Erythroblast (primary cell): ENCODE data around the gene ATF7IP2.
"Not testable (repeated sequence)": the region's sequence is repeated elsewhere in the genome, so short reads cannot be mapped to it uniquely, and the experiment has no call there.

ENCODE experiments used
- DNase-seq, 2 experiments: peaks; one replicate each; lab custom pipeline; 2025; lab: John Stamatoyannopoulos, UW
- GATA1 ChIP-seq: IDR thresholded peaks from 2 replicates; pipeline ENCODE4 v1.6.1; 2011; ENCODE audit warnings: low read depth, mild to moderate bottlenecking, control low read depth, low read length, moderate library complexity
- POLR2A ChIP-seq: IDR thresholded peaks from 2 replicates; pipeline ENCODE4 v1.6.1; 2011; ENCODE audit warnings: mild to moderate bottlenecking, low read length

The ATF7IP2 gene

DNA sequence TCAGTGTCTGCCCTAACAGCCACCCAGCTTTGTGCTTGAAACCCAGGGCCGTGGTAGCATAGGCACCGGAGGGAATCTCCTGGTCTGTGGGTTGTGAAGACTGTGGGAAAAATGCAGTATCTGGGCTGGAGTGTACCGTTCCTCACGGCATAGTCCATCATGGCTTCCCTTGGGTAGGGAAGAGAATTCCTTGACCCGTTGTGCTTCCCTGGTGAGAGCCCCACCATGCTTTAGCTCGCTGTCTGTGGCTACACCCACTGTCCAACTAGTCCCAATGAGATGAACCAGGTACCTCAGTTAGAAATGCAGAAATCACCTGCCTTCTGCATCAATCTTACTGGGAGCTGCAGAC, 67.3 kb downstream of the ATF7IP2 start:
- TF ChIP-seq GATA1 (no peak), POLR2A (no peak)
- DNase-seq: no peak

DNA sequence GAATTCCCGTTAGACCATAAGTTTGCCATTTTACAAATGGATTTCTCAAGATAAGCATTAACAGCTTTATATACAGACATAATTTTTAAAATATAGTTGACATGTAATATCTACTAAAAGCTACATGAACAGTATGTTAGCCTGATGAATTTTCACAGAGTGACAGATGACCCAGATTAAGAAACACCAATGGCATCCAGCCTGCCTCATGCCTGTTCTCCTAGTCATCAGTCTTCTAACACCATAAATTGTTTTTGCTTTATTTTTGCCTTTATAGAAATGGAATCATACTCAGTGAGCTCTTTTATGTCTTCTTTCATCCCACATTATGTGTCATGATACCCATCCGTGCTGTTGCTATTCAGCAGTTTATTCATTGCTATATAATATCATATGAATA, 80.0 kb downstream of the ATF7IP2 start:
- DNase-seq: no peak

DNA sequence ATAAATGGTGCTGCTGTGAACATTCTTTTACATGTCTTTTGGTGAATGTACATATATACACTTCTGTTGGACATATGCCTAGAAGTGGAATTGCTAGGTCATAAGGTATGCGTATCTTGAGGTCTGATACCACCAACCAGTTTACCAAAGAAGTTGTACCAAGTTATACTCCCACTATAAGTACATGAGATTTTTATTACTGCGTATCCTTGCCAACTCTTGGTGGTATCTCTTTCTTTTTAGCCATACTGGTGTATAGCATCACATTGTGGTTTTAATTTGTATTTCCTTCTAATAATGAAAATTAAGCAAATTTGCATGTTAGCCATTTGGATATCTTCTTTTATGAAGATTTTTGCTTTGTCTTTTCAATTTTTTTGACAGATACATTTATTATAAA, 80.5 kb downstream of the ATF7IP2 start:
- no peak for DNase-seq
- TF ChIP-seq GATA1 (no peak), POLR2A (no peak)

More for the DNA sequence above, 80.0 kb downstream of the ATF7IP2 start:
- TF ChIP-seq GATA1 (no peak), POLR2A (no peak)

DNA sequence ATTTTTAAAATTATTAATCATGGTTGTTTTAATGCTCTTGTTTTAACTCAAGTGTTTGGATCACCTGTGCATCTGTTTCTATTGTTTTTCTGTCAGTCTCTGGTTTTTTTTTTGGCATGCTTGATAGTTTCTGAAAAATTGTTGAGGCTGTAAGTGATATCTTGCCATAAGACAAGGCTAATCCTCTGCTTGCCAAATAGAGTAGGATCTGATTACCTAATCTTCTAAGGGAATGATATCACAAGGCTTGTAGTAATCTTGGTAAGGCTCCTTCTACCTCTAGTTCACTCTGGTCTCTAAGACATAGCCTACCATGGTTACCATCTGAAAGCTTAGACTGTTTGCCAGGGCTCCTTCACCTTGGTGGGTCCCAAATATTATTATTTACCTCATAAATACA, 81.0 kb downstream of the ATF7IP2 start:
- no peak for DNase-seq
- TF ChIP-seq POLR2A (no peak), GATA1 (no peak)

DNA sequence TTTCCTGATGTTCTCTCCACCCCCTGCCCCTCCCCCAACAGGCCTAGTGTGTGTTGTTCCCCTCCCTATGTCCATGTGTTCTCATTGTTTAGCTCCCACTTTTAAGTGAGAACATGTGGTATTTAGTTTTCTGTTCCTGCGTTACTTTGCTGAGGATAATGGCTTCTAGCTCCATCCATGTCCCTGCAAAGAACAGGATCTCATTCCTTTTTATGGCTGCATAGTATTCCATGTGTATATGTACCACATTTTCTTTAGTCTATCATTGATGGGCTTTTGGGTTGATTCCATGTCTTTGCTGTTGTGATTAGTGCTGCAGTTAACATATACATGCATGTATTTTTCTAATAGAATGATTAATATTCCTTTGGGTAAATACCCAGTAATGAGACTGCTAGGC, 90.8 kb downstream of the ATF7IP2 start:
- DNase-seq: not testable (repeated sequence)

DNA sequence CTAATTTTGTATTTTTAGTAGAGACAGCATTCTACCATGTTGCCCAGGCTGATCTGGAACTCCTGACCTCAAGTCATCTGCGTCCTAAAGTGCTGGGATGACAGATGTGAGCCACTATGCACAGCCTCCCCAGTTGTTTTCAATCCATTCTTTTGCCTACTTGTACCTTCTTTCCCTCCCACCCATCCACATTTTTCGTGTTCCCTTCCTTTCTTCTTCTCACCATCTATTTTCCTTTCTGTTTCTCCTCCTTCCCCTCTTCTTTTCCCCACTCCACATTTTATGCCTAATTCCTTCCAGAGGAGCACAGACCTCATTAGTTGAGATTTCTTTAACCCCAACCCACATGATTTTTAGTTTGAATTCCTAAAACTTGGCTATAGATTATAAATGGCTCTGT, 94.3 kb downstream of the ATF7IP2 start:
- DNase-seq: no peak
- no peak for TF ChIP-seq POLR2A
- no peak for TF ChIP-seq GATA1

DNA sequence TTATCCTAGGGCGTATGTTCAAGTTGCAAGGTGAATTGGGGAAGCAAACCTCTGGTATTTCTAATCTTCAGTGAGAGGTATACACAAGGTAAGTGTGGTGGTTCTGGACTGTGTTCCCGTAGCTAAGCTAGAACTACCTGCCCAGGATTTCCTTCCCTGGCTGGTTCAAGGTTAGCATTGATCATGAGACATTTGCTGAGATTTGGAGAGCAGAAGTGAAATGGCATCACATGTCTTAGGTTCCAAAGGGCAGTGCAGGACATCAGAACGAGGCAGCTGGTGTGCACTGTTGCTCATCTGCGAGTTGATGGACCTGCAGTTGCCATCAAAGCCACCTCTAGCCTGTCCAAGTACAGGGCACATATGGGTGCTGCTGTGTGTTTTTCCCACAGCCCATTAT, 99.3 kb downstream of the ATF7IP2 start:
- TF ChIP-seq GATA1 (no peak), POLR2A (no peak)
- DNase-seq: no peak

DNA sequence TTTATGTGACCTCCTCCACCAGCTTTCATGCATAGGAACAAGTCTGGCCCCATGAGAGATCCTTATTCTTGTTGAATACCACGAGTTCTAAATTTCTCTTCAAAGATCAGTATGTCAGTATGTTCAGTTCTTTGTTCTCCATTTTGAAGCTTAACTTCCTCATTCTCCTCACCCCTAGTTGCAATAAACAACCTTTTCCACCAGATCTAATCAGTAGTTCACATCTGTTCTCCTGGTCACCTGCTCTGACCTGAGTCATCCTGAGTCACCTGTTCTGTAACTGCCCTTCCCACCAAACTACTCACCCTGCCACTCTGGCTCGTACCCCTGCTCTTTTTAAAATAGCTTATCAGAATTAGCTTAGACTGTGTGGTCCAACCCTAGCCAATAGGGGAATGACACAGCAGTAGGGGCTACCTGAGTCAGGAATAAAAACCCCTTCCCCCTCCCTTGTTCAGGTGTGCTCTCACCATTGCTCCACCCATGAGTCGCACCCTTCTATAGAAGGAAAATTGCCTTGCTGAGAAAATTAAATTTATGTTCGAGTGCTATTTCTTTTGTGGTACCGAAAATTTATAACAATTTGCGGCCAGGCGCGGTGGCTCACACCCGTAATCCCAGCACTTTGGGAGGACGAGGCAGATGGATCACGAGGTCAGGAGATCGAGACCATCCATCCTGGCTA, 100.0 kb downstream of the ATF7IP2 start:
- DNase-seq: no peak
- no peak for TF ChIP-seq POLR2A
- TF ChIP-seq GATA1: no peak

DNA sequence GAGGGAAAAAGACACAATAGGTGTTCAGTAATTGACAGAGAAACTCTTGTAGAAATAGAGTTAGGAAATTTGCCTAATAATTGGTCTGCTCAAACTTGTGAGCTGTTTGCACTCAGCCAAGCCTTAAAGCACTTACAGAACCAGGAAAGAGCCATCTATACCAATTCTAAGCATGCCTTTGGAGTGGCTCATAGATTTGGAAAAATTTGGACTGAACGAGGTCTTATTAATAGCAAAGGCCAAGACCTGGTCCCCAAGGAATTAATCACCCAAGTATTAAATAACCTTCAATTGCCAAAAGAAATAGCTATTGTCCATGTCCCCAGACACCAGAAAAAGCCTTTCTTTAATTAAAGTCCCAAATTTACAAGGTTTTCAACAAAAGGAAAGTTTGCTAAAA, 104.3 kb downstream of the ATF7IP2 start:
- DNase-seq: no peak
- TF ChIP-seq GATA1 (no peak), POLR2A (no peak)

DNA sequence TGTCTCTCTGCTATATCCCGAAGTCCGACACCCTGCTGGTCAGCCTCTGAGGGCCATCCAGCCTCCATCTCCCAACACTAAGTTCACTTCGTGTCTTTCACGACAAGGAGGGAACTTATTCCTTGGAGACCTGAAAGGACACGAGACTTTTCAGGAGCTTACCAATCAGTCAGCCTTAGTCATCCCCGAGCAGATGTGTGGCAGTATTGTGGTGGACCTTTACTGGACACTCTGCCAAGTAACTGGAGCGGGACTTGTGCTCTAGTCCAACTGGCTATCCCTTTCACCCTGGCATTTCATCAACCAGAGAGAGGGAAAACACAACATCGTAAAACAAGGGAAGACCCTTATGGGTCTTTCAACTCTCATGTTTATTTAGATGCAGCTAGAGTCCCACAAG, 107.4 kb downstream of the ATF7IP2 start:
- DNase-seq: no peak
- TF ChIP-seq POLR2A (no peak), GATA1 (no peak)

DNA sequence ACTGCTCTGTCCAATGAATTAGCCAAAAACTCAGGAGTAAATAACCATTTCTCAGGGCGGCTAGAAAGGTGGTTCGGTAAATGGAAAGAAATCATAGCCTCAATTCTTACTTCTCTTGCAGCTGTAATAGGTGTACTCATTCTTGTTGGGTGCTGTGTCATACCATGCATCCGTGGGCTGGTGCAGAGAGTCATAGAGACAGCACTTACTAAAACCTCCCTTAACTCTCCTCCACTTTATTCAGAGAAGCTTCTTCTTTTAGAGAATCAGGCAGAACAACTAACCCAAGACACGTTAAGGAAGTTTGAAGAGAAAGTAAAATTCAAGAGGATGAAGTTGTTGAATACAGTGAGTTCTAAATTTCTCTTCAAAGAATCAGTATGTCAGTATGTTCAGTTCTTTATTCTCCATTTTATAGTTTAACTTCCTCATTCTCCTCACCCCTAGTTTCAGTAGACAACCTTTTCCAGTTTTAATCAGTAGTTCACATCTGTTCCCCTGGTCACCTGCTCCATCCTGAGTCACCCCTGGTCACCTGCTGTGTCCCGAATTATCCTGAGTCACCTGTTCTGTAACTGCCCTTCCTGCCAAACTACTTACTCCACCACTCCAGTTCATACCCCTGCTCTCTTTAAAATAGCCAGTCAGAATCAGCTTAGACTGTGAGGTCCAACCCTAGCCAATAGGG, 108.6 kb downstream of the ATF7IP2 start:
- no peak for DNase-seq
- TF ChIP-seq GATA1: no peak
- TF ChIP-seq POLR2A: no peak

DNA sequence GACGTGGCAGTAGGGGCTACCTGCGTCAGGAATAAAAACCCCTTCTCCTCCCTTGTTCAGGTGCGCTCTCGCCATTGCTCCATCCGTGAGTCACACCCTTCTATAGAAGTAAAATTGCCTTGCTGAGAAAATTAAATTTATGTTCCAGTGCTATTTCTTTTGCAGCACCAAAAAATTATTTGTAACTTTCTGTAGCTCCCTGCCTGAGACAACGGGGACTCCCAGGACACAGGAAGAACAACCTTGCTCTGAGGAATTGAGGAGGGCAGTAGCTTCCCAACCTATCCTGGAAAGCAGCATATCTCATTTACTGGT, 109.1 kb downstream of the ATF7IP2 start:
- TF ChIP-seq POLR2A (no peak), GATA1 (no peak)
- no peak for DNase-seq

DNA sequence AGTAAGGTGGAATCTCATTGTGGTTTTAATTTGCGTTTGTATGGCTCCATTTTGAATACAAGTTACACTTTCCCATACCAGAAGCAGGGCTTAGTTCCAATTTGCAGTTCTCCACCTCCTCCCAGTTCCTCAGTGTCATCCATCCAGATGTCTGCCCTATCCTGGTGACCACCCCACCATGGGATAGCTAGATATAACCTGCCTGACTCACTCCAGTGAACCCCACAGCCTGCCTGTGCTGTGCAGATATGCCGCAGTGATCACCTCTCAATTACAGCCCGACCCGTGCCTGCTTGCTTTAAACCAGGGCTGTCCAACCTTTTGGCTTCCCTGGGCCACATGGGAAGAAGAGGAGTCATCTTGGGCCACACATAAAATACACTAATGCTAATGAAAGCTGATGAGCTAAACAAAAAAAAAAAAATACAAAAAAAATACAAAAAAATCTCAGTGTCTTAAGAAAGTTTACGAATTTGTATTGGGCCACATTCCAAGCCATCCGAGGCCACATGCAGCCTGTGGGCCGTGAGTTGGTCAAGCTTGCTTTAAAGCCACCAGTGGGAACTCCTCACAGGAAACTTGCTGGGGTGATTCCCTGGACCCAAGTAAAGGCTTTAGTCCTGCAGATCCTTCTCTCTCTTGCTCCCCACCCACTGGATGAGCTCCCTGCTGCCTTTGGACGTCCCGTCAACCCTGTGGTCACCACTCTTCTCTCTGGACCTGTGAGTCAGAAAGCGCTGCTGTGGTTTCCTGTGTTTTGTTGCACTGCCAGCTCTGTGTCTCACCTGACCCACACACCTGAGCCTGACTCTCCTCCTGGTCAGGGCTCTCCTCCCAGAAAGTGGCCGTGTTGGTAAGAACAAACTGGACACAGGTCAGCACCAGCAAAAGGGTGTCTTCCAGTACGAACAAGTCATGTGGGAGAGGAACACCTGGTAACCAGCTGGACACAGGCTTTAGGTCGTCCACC, 111.6 kb downstream of the ATF7IP2 start:
- peak; percentile 60 to 77 for DNase-seq
- TF ChIP-seq POLR2A (no peak), GATA1 (no peak)

DNA sequence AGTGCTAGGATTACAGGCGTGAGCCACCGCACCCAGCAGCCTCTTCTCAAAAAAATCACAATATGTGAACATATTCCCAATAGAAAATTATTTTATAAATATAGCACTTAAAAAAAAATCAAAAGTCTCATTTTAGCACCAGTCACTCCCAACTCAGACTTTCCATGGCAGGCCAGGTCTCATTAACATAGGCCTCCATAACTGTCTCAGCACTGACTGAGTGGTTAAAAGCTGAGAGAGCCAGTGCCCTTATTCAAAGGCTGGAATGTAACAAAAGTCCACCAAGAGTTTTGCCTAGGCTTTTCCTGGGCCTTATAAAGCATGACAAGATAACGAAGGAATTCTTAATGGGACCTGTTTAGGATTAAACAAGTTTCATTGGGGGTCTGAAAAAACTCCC, 114.7 kb downstream of the ATF7IP2 start:
- TF ChIP-seq POLR2A (no peak), GATA1 (no peak)
- peak; percentile 26 to 36 for DNase-seq
